ENCODE measurements around the gene BOD1L1. TPM values are rescaled to one million over a fixed set of nuclear protein-coding genes. Genes with fewer than 3 reads are reported as not detected.

The BOD1L1 gene
- total RNA-seq, 2 donors from 2014 or later, result 16.2 to 20.0 TPM

DNA sequence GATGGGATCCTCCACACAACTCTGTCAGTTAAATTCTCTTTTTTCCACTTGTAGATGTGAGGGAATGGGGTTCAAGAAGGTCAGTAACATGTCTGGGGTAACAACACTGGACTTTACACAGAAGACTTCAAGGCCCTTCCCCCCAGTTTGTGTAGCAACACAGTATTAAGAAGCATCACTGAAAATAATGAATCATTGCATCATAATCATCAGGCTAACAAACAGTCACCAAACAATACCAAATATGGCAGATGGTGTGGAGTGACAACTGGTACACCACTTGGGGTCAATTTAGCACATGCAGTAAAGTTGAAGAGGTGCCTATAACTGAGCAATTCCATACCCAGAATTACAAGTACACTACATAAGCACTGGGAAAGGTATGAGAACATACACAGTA is 38.6 kb downstream of the BOD1L1 start:
- Histone ChIP-seq H3K4me1 (no peaks in the 10 kb centered on the region), H3K4me3 (no peak overlapping the region), H3K9me3 (no peaks in the 10 kb centered on the region), H3K27ac (no peak overlapping the region), H3K36me3 (peaks cover 76% of the 10 kb centered on the region), H3K27me3 (no peaks in the 10 kb centered on the region)
- TF ChIP-seq CTCF (IDR thresholded peaks at IDR 0.05), result no peak
- DNase-seq (ENCODE audit: low spot score), result no peak

DNA sequence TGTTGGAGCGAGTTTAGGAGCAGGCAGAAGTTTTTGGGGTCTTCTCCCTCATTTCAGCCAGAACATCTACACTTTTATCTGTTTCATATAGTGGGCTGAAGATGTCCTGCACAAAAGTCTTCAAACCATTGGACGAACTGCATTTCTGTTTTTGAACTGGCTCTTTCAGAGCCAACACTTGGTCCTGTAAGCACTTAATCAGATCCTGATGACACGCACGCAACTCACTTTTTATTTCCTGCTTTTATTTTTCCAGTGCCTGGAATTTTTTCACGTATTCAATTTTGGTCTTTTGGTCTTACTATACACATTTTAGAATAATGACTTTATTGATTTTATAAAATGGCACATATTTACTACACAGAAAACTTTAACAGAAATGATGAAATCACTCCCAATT is 43.0 kb downstream of the BOD1L1 start:
- Histone ChIP-seq H3K4me1 (no peaks in the 10 kb centered on the region), H3K27me3 (no peaks in the 10 kb centered on the region), H3K36me3 (peaks cover 73% of the 10 kb centered on the region), H3K4me3 (no peak overlapping the region), H3K27ac (no peak overlapping the region), H3K9me3 (no peaks in the 10 kb centered on the region)
- no peak for DNase-seq (ENCODE audit: low spot score)
- no peak for TF ChIP-seq CTCF (IDR thresholded peaks at IDR 0.05)

GRCh38 chr4:13580036-13580435 is 47.5 kb downstream of the BOD1L1 start:
- Histone ChIP-seq H3K4me1 (no peaks in the 10 kb centered on the region), H3K4me3 (no peak overlapping the region), H3K36me3 (peaks cover 63% of the 10 kb centered on the region), H3K27ac (no peak overlapping the region), H3K27me3 (no peaks in the 10 kb centered on the region), H3K9me3 (no peaks in the 10 kb centered on the region)
- TF ChIP-seq CTCF (IDR thresholded peaks at IDR 0.05), result no peak
- no peak for DNase-seq (ENCODE audit: low spot score)

DNA sequence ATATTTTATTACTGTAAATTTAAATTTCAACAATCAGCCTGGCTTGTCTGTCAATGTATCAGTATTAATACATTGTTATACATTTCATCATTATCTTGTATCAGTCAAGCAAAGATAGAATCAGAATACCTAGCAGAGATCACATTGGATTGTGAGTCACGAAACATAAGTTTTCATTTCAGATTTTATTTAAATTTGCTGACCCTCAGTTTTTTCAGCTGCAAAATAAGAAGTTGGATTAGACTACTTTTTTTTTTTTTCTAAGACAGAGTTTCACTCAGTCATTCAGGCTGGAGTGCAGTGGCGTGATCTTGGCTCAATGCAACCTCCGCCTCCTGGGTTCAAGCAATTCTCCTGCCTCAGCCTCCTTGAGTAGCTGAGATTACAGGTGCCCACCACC is 49.9 kb downstream of the BOD1L1 start:
- H3K36me3 ChIP-seq, result peaks cover 80% of the 10 kb centered on the region
- no peak overlapping the region for H3K27ac ChIP-seq
- no peaks in the 10 kb centered on the region for H3K27me3 ChIP-seq
- H3K4me1 ChIP-seq, result no peaks in the 10 kb centered on the region
- no peak for TF ChIP-seq CTCF (IDR thresholded peaks at IDR 0.05)
- H3K4me3 ChIP-seq, result no peak overlapping the region
- DNase-seq (ENCODE audit: low spot score), result no peak
- H3K9me3 ChIP-seq, result no peaks in the 10 kb centered on the region

DNA sequence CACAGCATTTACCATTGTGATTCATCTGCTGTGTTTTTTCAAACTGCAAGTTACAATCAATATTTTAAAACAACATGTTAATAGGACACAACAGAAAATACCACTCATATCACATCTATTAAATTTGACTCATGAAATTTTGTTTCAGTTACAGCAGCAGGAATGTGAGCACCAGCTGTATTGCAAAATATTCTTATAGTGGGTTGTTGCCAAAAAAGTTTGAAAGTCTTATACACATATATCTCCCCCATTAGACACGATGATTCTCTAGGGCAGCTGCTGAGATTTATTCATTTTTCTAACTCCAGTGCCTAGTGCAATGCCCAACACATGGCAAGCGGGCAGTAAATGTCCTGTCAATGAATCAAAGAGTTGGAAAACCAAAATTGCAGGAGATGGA is 56.6 kb downstream of the BOD1L1 start:
- H3K9me3 ChIP-seq, result no peaks in the 10 kb centered on the region
- TF ChIP-seq CTCF (IDR thresholded peaks at IDR 0.05), result no peak
- DNase-seq (ENCODE audit: low spot score), result no peak
- no peaks in the 10 kb centered on the region for H3K4me1 ChIP-seq
- H3K4me3 ChIP-seq, result no peak overlapping the region
- peaks cover 68% of the 10 kb centered on the region for H3K36me3 ChIP-seq
- H3K27ac ChIP-seq, result no peak overlapping the region
- no peaks in the 10 kb centered on the region for H3K27me3 ChIP-seq

DNA sequence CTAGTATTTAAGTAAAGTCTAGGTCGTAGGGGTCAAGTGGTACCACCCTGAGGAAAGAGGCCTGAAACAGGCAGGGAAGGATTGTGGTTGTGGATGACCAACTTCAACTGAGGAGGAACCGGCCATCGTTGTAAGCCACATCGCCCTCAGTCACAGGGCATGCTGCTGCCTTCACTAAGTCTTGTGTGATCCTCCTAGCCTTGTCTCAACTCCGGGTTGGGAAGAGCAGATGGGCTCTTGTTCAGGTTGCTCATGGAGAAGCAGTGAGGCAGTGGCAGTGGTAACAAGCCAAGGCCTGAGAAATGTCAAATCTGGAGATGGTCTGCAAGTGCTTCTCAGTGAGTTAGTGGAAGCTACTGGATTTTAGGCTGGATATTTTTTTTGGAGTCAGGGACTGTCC is 60.4 kb downstream of the BOD1L1 start:
- no peak for DNase-seq (ENCODE audit: low spot score)
- no peak overlapping the region for H3K4me3 ChIP-seq
- no peaks in the 10 kb centered on the region for H3K9me3 ChIP-seq
- no peaks in the 10 kb centered on the region for H3K27me3 ChIP-seq
- no peak overlapping the region for H3K27ac ChIP-seq
- no peak for TF ChIP-seq CTCF (IDR thresholded peaks at IDR 0.05)
- no peaks in the 10 kb centered on the region for H3K4me1 ChIP-seq
- H3K36me3 ChIP-seq, result peaks cover 37% of the 10 kb centered on the region

Data from right atrium auricular region (tissue), 2 donors.